Measurements from ENCODE around the gene NRROS.

Gene NRROS

DNA sequence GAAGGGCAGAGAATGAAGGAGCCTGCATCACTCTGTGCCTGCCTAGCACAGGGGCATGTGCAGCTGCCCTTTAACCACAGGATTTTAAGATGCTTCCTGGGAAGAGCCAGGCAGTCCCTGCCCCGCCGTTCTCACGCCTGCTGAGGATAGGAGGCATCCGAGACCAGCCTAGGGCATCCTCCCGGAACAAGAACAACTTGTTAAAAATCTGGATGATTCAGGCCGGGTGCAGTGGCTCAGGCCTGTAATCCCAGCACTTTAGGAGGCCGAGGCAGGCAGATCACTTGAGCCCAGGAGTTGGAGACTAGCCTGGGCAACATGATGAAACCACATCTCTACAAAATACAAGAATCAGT is 15.2 kb downstream of the NRROS start:
- H3K9me3 Mint-ChIP-seq = no peaks in the 10 kb centered on the region
- H3K4me1 Mint-ChIP-seq = peaks cover 10% of the 10 kb centered on the region
- no peak for TF ChIP-seq CTCF (IDR thresholded peaks at IDR 0.05; ENCODE audit: unreplicated experiment in 3 of 3)
- H3K36me3 Mint-ChIP-seq (ENCODE audit: low read depth) = no peaks in the 10 kb centered on the region
- H3K27me3 Mint-ChIP-seq (ENCODE audit: low read depth) = peaks cover 24% of the 10 kb centered on the region
- H3K27ac Mint-ChIP-seq = no peak overlapping the region
- H3K4me3 Mint-ChIP-seq = no peak overlapping the region

DNA sequence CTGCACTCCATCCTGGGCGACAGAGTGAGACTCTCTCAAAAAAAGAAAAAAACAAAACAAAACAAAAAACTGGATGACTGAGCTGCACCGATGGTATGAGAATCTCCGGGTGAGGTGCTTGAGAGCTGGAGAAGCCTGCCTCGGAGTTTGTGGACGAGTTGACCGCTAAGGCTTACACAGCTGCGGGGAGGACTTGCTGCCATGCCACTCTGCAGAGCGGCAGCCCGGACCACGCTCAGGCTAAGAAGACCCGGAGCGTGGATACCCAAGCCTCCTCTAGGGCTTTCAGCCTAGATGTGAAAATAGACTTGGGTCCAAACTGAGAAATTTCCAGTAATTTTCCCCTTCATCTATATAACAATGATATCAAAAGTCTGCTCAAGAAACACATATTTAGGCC is 16.0 kb downstream of the NRROS start:
- Mint-ChIP-seq H3K4me3 (no peak overlapping the region), H3K9me3 (no peaks in the 10 kb centered on the region), H3K27ac (no peak overlapping the region), H3K36me3 (ENCODE audit: low read depth) (no peaks in the 10 kb centered on the region), H3K4me1 (peaks cover 8% of the 10 kb centered on the region), H3K27me3 (ENCODE audit: low read depth) (peaks cover 19% of the 10 kb centered on the region)
- no peak for TF ChIP-seq CTCF (IDR thresholded peaks at IDR 0.05; ENCODE audit: unreplicated experiment in 3 of 3)

GRCh38 chr3:196656213-196656612 is 16.7 kb downstream of the NRROS start:
- H3K9me3 Mint-ChIP-seq = no peaks in the 10 kb centered on the region
- H3K4me1 Mint-ChIP-seq = peaks cover 1% of the 10 kb centered on the region
- peaks cover 17% of the 10 kb centered on the region for H3K27me3 Mint-ChIP-seq (ENCODE audit: low read depth)
- no peaks in the 10 kb centered on the region for H3K36me3 Mint-ChIP-seq (ENCODE audit: low read depth)
- no peak overlapping the region for H3K27ac Mint-ChIP-seq
- TF ChIP-seq CTCF (IDR thresholded peaks at IDR 0.05; ENCODE audit: unreplicated experiment in 3 of 3) = no peak
- no peak overlapping the region for H3K4me3 Mint-ChIP-seq

DNA sequence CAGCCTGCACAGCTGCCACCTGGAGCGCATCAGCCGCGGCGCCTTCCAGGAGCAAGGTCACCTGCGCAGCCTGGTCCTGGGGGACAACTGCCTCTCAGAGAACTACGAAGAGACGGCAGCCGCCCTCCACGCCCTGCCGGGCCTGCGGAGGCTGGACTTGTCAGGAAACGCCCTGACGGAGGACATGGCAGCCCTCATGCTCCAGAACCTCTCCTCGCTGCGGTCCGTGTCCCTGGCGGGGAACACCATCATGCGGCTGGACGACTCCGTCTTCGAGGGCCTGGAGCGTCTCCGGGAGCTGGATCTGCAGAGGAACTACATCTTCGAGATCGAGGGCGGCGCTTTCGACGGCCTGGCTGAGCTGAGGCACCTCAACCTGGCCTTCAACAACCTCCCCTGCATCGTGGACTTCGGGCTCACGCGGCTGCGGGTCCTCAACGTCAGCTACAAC is 20.4 kb downstream of the NRROS start:
- no peak for TF ChIP-seq CTCF (IDR thresholded peaks at IDR 0.05; ENCODE audit: unreplicated experiment in 3 of 3)
- Mint-ChIP-seq H3K9me3 (no peaks in the 10 kb centered on the region), H3K4me1 (peaks cover 6% of the 10 kb centered on the region), H3K27ac (no peak overlapping the region), H3K36me3 (ENCODE audit: low read depth) (no peaks in the 10 kb centered on the region), H3K4me3 (no peak overlapping the region), H3K27me3 (ENCODE audit: low read depth) (peaks cover 4% of the 10 kb centered on the region)

- Mint-ChIP-seq H3K9me3 (no peaks in the 10 kb centered on the region), H3K27ac (no peak overlapping the region), H3K27me3 (ENCODE audit: low read depth) (peaks cover 4% of the 10 kb centered on the region), H3K4me3 (no peak overlapping the region), H3K4me1 (peaks cover 6% of the 10 kb centered on the region), H3K36me3 (ENCODE audit: low read depth) (no peaks in the 10 kb centered on the region)
- no peak for TF ChIP-seq CTCF (IDR thresholded peaks at IDR 0.05; ENCODE audit: unreplicated experiment in 3 of 3)
Measured at GRCh38 chr3:196660381-196661166, 21.1 kb downstream of the NRROS start.

DNA sequence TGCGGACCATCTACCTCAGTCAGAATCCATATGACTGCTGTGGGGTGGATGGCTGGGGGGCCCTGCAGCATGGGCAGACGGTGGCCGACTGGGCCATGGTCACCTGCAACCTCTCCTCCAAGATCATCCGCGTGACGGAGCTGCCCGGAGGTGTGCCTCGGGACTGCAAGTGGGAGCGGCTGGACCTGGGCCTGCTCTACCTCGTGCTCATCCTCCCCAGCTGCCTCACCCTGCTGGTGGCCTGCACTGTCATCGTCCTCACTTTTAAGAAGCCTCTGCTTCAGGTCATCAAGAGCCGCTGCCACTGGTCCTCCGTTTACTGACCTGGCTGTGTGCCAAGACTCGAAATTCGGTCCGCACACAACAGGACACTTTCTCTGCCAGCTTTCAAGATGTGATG is 21.9 kb downstream of the NRROS start:
- H3K9me3 Mint-ChIP-seq = no peaks in the 10 kb centered on the region
- no peaks in the 10 kb centered on the region for H3K36me3 Mint-ChIP-seq (ENCODE audit: low read depth)
- H3K27ac Mint-ChIP-seq = no peak overlapping the region
- peaks cover 10% of the 10 kb centered on the region for H3K27me3 Mint-ChIP-seq (ENCODE audit: low read depth)
- H3K4me3 Mint-ChIP-seq = no peak overlapping the region
- TF ChIP-seq CTCF (IDR thresholded peaks at IDR 0.05; ENCODE audit: unreplicated experiment in 3 of 3) = no peak
- H3K4me1 Mint-ChIP-seq = peaks cover 13% of the 10 kb centered on the region

Data from nephron (organoid).